ENCODE data around the gene NCOR1. TPM values are rescaled to one million over a fixed set of nuclear protein-coding genes. Genes with fewer than 3 reads are reported as not detected.
"Not testable (repeated sequence)": the region's sequence is repeated elsewhere in the genome, so short reads cannot be mapped to it uniquely, and the experiment has no call there.

The NCOR1 gene
- total and polyA plus RNA-seq, 9 of the 15 experiments (the other 6 are each of a cell fraction or from before 2014, with no cell fraction given), result 20.2 to 66.5 (median 50.9) TPM

DNA sequence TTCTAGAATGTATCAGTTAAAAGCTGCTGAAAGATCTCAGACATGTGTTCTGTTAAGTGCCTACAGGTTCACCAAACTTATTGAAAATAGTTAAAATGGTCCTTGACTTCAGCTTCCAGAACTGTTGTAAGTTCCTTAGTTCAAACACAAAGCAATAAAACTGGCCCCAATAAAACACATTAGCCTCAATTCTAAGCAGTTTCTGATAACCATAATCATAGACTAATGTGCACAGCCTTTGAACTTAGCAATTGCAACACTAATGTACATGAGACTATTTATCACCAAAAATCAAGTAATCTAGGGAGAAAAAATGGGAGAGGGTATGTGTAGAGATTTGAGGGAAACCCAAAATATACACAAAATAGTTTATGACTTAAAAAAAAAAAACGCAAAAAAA, 17.1 kb upstream of the NCOR1 start:
- Histone ChIP-seq H4K20me1 (replicated peaks; ENCODE audit: control insufficient read depth, insufficient read depth, low read length) (no peaks in the 10 kb centered on the region), H3K4me3 (no peak overlapping the region), H3K79me2 (ENCODE audit: control insufficient read depth, insufficient read depth, low read length) (peaks cover 4% of the 10 kb centered on the region; the same call in 2 of the 3 replicates), H3K4me2 (ENCODE audit: insufficient read depth, low read length) (no peak overlapping the region), H3K9me3 (replicated peaks; ENCODE audit: control insufficient read depth, insufficient read depth, low read depth, low read length) (no peaks in the 10 kb centered on the region), H3K9me1 (ENCODE audit: control insufficient read depth, insufficient read depth, low read length) (no peaks in the 10 kb centered on the region), H3K27ac (ENCODE audit: extremely low read depth, low read depth, low read length) (no peak overlapping the region), H3K27me3 (ENCODE audit: control insufficient read depth in 2 of 2, insufficient read depth in 2 of 2, low read length in 2 of 2) (no peaks in the 10 kb centered on the region), H3K9ac (ENCODE audit: insufficient read depth in 1 of 2, low read depth in 2 of 2, low read length in 2 of 2) (no peak overlapping the region), H3K36me3 (ENCODE audit: control insufficient read depth, insufficient read depth, low read length) (peaks cover 10% of the 10 kb centered on the region; the same call in 1 of the 3 replicates), H3K4me1 (replicated peaks in 1 of 2; ENCODE audit: control insufficient read depth in 2 of 2, insufficient read depth in 2 of 2, low read length in 2 of 2) (no peaks in the 10 kb centered on the region), H2AFZ (ENCODE audit: low read depth, low read length) (no peak overlapping the region)
- TF ChIP-seq RAD51 (IDR thresholded peaks at IDR 0.05; ENCODE audit: borderline replicate concordance, low read depth) (no peak), ZBTB8A (IDR thresholded peaks at IDR 0.05; ENCODE audit: partially characterized antibody) (no peak), FOXK1 (CRISPR knock-in tag; IDR thresholded peaks at IDR 0.05; ENCODE audit: borderline replicate concordance) (no peak), ZNF354B (CRISPR knock-in tag; IDR thresholded peaks at IDR 0.05) (no peak), LEF1 (IDR thresholded peaks at IDR 0.05) (no peak), ARNT (IDR thresholded peaks at IDR 0.05) (no peak), ZNF561 (CRISPR knock-in tag; conservative IDR thresholded peaks at IDR 0.05) (no peak), MTA1 (IDR thresholded peaks at IDR 0.05; ENCODE audit: borderline replicate concordance) (no peak), ZNF551 (CRISPR knock-in tag; IDR thresholded peaks at IDR 0.05) (no peak), ZNF224 (CRISPR knock-in tag; IDR thresholded peaks at IDR 0.05) (no peak), POLR2G (IDR thresholded peaks at IDR 0.05; ENCODE audit: low read depth, low read length) (no peak)
- TF ChIP-seq, protein P1, sequence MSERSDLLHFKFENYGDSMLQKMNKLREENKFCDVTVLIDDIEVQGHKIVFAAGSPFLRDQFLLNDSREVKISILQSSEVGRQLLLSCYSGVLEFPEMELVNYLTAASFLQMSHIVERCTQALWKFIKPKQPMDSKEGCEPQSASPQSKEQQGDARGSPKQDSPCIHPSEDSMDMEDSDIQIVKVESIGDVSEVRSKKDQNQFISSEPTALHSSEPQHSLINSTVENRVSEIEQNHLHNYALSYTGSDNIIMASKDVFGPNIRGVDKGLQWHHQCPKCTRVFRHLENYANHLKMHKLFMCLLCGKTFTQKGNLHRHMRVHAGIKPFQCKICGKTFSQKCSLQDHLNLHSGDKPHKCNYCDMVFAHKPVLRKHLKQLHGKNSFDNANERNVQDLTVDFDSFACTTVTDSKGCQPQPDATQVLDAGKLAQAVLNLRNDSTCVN (CRISPR knock-in tag; IDR thresholded peaks at IDR 0.05), result no peak
- DNase-seq (ENCODE audit: extremely low read depth in 1 of 4, low spot score in 3 of 4) (no peak), FAIRE-seq (no peak), ATAC-seq (no peak)
- in situ Hi-C loops (cut with MboI), result no loop called here
- POLR2A ChIA-PET, result no interaction called here
- CTCF ChIA-PET (ENCODE audit: low intra/inter-chr PET ratio), result no interaction called here
- BruUV-seq (replicated peaks), result no TSS peak
- intact Hi-C loops (cut with micrococcal nuclease), result no loop called here
- 13% methylated on average over 1 of the region's 1 CpG for WGBS (ENCODE audit: insufficient coverage, low coverage, missing lambda C conversion rate)

DNA sequence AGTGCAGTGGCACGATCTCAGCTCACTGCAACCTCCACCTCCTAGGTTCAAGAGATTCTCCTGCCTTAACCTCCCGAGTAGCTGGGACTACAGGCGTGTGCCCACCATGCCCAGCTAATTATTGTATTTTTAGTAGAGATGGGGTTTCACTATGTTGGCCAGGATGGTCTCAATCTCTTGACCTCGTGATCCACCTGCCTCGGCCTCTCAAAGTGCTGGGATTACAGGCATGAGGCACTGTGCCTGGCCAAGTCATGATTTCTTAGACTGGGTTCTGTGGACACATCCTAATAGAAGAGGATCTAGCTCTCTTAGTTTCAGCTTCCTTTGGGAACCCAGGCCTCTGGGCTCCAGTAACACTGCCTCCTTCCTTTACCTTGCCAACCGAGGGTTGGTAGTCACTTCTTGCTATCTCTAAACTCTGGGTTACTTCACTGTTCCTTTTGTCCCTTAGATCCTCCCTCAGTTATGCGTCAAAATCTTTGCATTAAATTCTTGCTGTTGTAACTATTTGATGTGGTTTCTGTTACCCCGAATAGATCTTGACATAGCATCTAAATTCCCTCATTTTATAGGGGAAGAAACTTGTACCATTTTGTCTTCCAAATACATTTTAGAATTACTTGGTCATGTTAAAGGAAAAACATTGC, 14.7 kb upstream of the NCOR1 start:
- H3K4me2 ChIP-seq (ENCODE audit: insufficient read depth, low read length); H3K9me1 ChIP-seq (ENCODE audit: control insufficient read depth, insufficient read depth, low read length); ATAC-seq; H3K27ac ChIP-seq (ENCODE audit: extremely low read depth, low read depth, low read length); DNase-seq (ENCODE audit: extremely low read depth in 1 of 4, low spot score in 3 of 4); BruUV-seq (replicated peaks); H3K27me3 ChIP-seq (ENCODE audit: control insufficient read depth in 2 of 2, insufficient read depth in 2 of 2, low read length in 2 of 2); H3K9ac ChIP-seq (ENCODE audit: insufficient read depth in 1 of 2, low read depth in 2 of 2, low read length in 2 of 2); H3K4me1 ChIP-seq (replicated peaks in 1 of 2; ENCODE audit: control insufficient read depth in 2 of 2, insufficient read depth in 2 of 2, low read length in 2 of 2); CTCF ChIA-PET (ENCODE audit: low intra/inter-chr PET ratio); FAIRE-seq; POLR2A ChIA-PET; H4K20me1 ChIP-seq (replicated peaks; ENCODE audit: control insufficient read depth, insufficient read depth, low read length); H3K36me3 ChIP-seq (ENCODE audit: control insufficient read depth, insufficient read depth, low read length); H2AFZ ChIP-seq (ENCODE audit: low read depth, low read length); H3K9me3 ChIP-seq (replicated peaks; ENCODE audit: control insufficient read depth, insufficient read depth, low read depth, low read length); in situ Hi-C loops (cut with MboI); intact Hi-C loops (cut with micrococcal nuclease); H3K4me3 ChIP-seq: not testable (repeated sequence)
- WGBS (ENCODE audit: insufficient coverage, low coverage, missing lambda C conversion rate), result 88% methylated on average over 5 of the region's 8 CpGs
- peaks cover 15% of the 10 kb centered on the region for H3K79me2 ChIP-seq (ENCODE audit: control insufficient read depth, insufficient read depth, low read length)
